ENCODE results near the gene TGM2. TPM values are rescaled to one million over a fixed set of nuclear protein-coding genes. Genes with fewer than 3 reads are reported as not detected.

TGM2 gene
- total and polyA plus RNA-seq, 2 donors (not counting 1 experiment from before 2014, with no cell fraction given): 2.4 to 60.8 TPM

GRCh38 chr20:38214256-38215193 lies 49.5 kb upstream of the TGM2 start:
- Histone ChIP-seq H3K9ac (ENCODE audit: low read length) (no peak overlapping the region), H3K4me2 (replicated peaks; ENCODE audit: low read depth, low read length, poor library complexity, severe bottlenecking) (no peak overlapping the region), H3K27me3 (replicated peaks in 1 of 4; ENCODE audit: control extremely low read depth in 1 of 4, control insufficient read depth in 3 of 4, insufficient read depth in 4 of 4, low read length in 3 of 4) (peaks cover 0 to 5% (median 0%) of the 10 kb centered on the region in 4 experiments), H3K4me3 (ENCODE audit: control extremely low read depth in 1 of 5, extremely low read depth in 1 of 5, insufficient read depth in 1 of 5, low read depth in 2 of 5, low read length in 4 of 5) (no peak overlapping the region), H3K79me2 (ENCODE audit: control insufficient read depth, insufficient read depth, low read length) (no peaks in the 10 kb centered on the region), H3K27ac (ENCODE audit: low read length in 2 of 2) (no peak overlapping the region), H3K4me1 (ENCODE audit: control insufficient read depth in 2 of 2, insufficient read depth in 2 of 2, low read length in 2 of 2) (no peaks in the 10 kb centered on the region), H4K20me1 (ENCODE audit: control insufficient read depth, insufficient read depth, low read length, poor library complexity, severe bottlenecking) (no peaks in the 10 kb centered on the region), H3K36me3 (replicated peaks in 1 of 2; ENCODE audit: control extremely low read depth in 1 of 2, control insufficient read depth in 1 of 2, extremely low read depth in 1 of 2, insufficient read depth in 2 of 2, low read length in 1 of 2) (no peaks in the 10 kb centered on the region), H2AFZ (ENCODE audit: insufficient read depth, low read depth, low read length, poor library complexity, severe bottlenecking) (no peak overlapping the region), H3K9me3 (ENCODE audit: control extremely low read depth in 1 of 3, control insufficient read depth in 2 of 3, insufficient read depth in 1 of 3, low read length in 2 of 3) (no peaks in the 10 kb centered on the region)
- ATAC-seq (ENCODE audit: low read depth) (no peak), DNase-seq (no peak)
- intact Hi-C loops (cut with micrococcal nuclease): no loop called here
- 73% methylated on average over 16 of the region's 19 CpGs for WGBS (ENCODE audit: insufficient coverage)
- H3K27ac Mint-ChIP-seq: no peak overlapping the region
- ChIA-PET POLR2A (no interaction called here), CTCF (interaction anchor here (1.2 to 16.2 kb wide), 3 partner anchors 12 to 155 kb away, joined by 3 to 494 read pairs (median 3); no protein-coding TSS in a partner anchor)
- H3K9me3 Mint-ChIP-seq (ENCODE audit: insufficient read depth): no peaks in the 10 kb centered on the region
- no peak for TF ChIP-seq CTCF (IDR thresholded peaks at IDR 0.05)
- H3K4me1 Mint-ChIP-seq: no peaks in the 10 kb centered on the region
- H3K27me3 Mint-ChIP-seq: peaks cover 3% of the 10 kb centered on the region
- no peak overlapping the region for H3K4me3 Mint-ChIP-seq

- Mint-ChIP-seq H3K27me3 (peaks cover 7% of the 10 kb centered on the region), H3K27ac (no peak overlapping the region), H3K4me1 (no peaks in the 10 kb centered on the region), H3K4me3 (no peak overlapping the region), H3K9me3 (ENCODE audit: insufficient read depth) (no peaks in the 10 kb centered on the region)
- H3K4me2 ChIP-seq (replicated peaks; ENCODE audit: low read depth, low read length, poor library complexity, severe bottlenecking): no peak overlapping the region
- no peaks in the 10 kb centered on the region for H3K9me3 ChIP-seq (ENCODE audit: control extremely low read depth in 1 of 3, control insufficient read depth in 2 of 3, insufficient read depth in 1 of 3, low read length in 2 of 3)
- H3K4me1 ChIP-seq (ENCODE audit: control insufficient read depth in 2 of 2, insufficient read depth in 2 of 2, low read length in 2 of 2): no peaks in the 10 kb centered on the region
- DNase-seq: no peak
- H3K79me2 ChIP-seq (ENCODE audit: control insufficient read depth, insufficient read depth, low read length): no peaks in the 10 kb centered on the region
- H2AFZ ChIP-seq (ENCODE audit: insufficient read depth, low read depth, low read length, poor library complexity, severe bottlenecking): no peak overlapping the region
- ChIA-PET CTCF (interaction anchor here (1.3 to 16.2 kb wide), 4 partner anchors 9 to 154 kb away, joined by 3 to 494 read pairs (median 35); no protein-coding TSS in a partner anchor), POLR2A (no interaction called here)
- H3K9ac ChIP-seq (ENCODE audit: low read length): no peak overlapping the region
- intact Hi-C loops (cut with micrococcal nuclease): no loop called here
- H3K36me3 ChIP-seq (replicated peaks in 1 of 2; ENCODE audit: control extremely low read depth in 1 of 2, control insufficient read depth in 1 of 2, extremely low read depth in 1 of 2, insufficient read depth in 2 of 2, low read length in 1 of 2): no peaks in the 10 kb centered on the region
- 96% methylated on average over 5 of the region's 5 CpGs for WGBS (ENCODE audit: insufficient coverage)
- H3K27me3 ChIP-seq (replicated peaks in 1 of 4; ENCODE audit: control extremely low read depth in 1 of 4, control insufficient read depth in 3 of 4, insufficient read depth in 4 of 4, low read length in 3 of 4): peaks cover 0 to 14% (median 0%) of the 10 kb centered on the region in 4 experiments
- TF ChIP-seq CTCF (IDR thresholded peaks at IDR 0.05) (no peak), EZH2 (IDR thresholded peaks at IDR 0.05; ENCODE audit: borderline replicate concordance, insufficient read depth, low read depth, low read length, poor library complexity, severe bottlenecking) (no peak)
- H3K27ac ChIP-seq (ENCODE audit: low read length in 2 of 2): no peak overlapping the region
- H3K4me3 ChIP-seq (ENCODE audit: control extremely low read depth in 1 of 5, extremely low read depth in 1 of 5, insufficient read depth in 1 of 5, low read depth in 2 of 5, low read length in 4 of 5): no peak overlapping the region
- H4K20me1 ChIP-seq (ENCODE audit: control insufficient read depth, insufficient read depth, low read length, poor library complexity, severe bottlenecking): no peaks in the 10 kb centered on the region
- ATAC-seq (ENCODE audit: low read depth): no peak
Measured at GRCh38 chr20:38213607-38213940, 48.5 kb upstream of the TGM2 start.
